Liver (tissue), 9 donors: ENCODE measurements around the gene MPRIP. TPM values are rescaled to one million over a fixed set of nuclear protein-coding genes. Genes with fewer than 3 reads are reported as not detected.

Source experiments
- DNase-seq: peaks from one replicate; pipeline ENCODE4 v3.0.0-alpha.2; 2017; ENCODE audit warnings: low spot score
- H3K27ac ChIP-seq, 2 donors: one replicate each; pipeline ENCODE4 v1.7.0; 2013; ENCODE audit warnings: inconsistent platforms in 2 of 2, low read length in 2 of 2, control low read depth in 1 of 2, low read depth in 1 of 2, mild to moderate bottlenecking in 1 of 2
- H3K27me3 ChIP-seq, 4 donors: one replicate each; pipeline versions ENCODE4 v1.6.1 to v1.7.0; 2013; ENCODE audit warnings: low read length in 3 of 4, inconsistent platforms in 1 of 4, mild to moderate bottlenecking in 1 of 4, moderate library complexity in 1 of 4; ENCODE audit not compliant: control insufficient read depth in 4 of 4, insufficient read depth in 4 of 4
- H3K36me3 ChIP-seq, 4 donors: one replicate each; pipeline versions ENCODE4 v1.6.1 to v1.7.0; 2013; ENCODE audit warnings: low read length in 3 of 4, mild to moderate bottlenecking in 3 of 4, low read depth in 1 of 4, moderate library complexity in 1 of 4; ENCODE audit not compliant: control insufficient read depth in 4 of 4, insufficient read depth in 3 of 4
- H3K4me1 ChIP-seq, 4 donors: one replicate each; pipeline versions ENCODE4 v1.6.1 to v1.7.0; 2013; ENCODE audit warnings: low read length in 3 of 4, mild to moderate bottlenecking in 3 of 4, moderate library complexity in 1 of 4; ENCODE audit not compliant: control insufficient read depth in 4 of 4, insufficient read depth in 4 of 4
- H3K4me3 ChIP-seq, 3 donors: one replicate each; pipeline versions ENCODE4 v1.6.1 to v1.7.0; 2013; ENCODE audit warnings: low read length in 3 of 3, control low read depth in 1 of 3, low read depth in 1 of 3, mild to moderate bottlenecking in 1 of 3
- H3K9ac ChIP-seq, 2 donors: one replicate each; pipeline ENCODE4 v1.7.0; 2013; ENCODE audit warnings: low read length in 2 of 2, mild to moderate bottlenecking in 2 of 2, moderate library complexity in 2 of 2, control low read depth in 1 of 2, low read depth in 1 of 2
- H3K9me3 ChIP-seq, 4 donors: one replicate each; pipeline versions ENCODE4 v1.6.1 to v1.7.0; 2013; ENCODE audit warnings: low read length in 3 of 4; ENCODE audit not compliant: control insufficient read depth in 4 of 4
- EGR1 ChIP-seq, 2 donors: IDR thresholded peaks; 2 replicates each; pipeline ENCODE4 v1.6.1; 2016 to 2018; ENCODE audit warnings: antibody characterized with exemption in 2 of 2, low read depth in 2 of 2
- FOXA1 ChIP-seq: IDR thresholded peaks from 2 replicates; pipeline ENCODE4 v1.6.1; 2016; ENCODE audit warnings: antibody characterized with exemption
- FOXA2 ChIP-seq: IDR thresholded peaks from 2 replicates; pipeline ENCODE4 v1.6.1; 2016; ENCODE audit warnings: antibody characterized with exemption
- GABPA ChIP-seq, 2 donors: IDR thresholded peaks in 1 of 2; conservative IDR thresholded peaks in 1 of 2; 2 replicates each; pipeline ENCODE4 v1.6.1; 2016; ENCODE audit warnings: antibody characterized with exemption in 2 of 2, mild to moderate bottlenecking in 1 of 2, moderate library complexity in 1 of 2
- HNF4A ChIP-seq, 2 donors: conservative IDR thresholded peaks; 2 replicates each; pipeline ENCODE4 v1.6.1; 2016; ENCODE audit warnings: antibody characterized with exemption in 2 of 2, mild to moderate bottlenecking in 2 of 2
- HNF4G ChIP-seq: IDR thresholded peaks from 2 replicates; pipeline ENCODE4 v1.6.1; 2016; ENCODE audit warnings: antibody characterized with exemption
- JUND ChIP-seq, 2 donors: IDR thresholded peaks; 2 replicates each; pipeline ENCODE4 v1.6.1; 2016; ENCODE audit warnings: antibody characterized with exemption in 2 of 2
- NR2F2 ChIP-seq: IDR thresholded peaks from 2 replicates; pipeline ENCODE4 v1.6.1; 2016; ENCODE audit warnings: antibody characterized with exemption
- RXRA ChIP-seq, 2 donors: IDR thresholded peaks; 2 replicates each; pipeline ENCODE4 v1.6.1; 2017 to 2018; ENCODE audit warnings: antibody characterized with exemption in 2 of 2, mild to moderate bottlenecking in 1 of 2
- SP1 ChIP-seq: IDR thresholded peaks from 2 replicates; pipeline ENCODE4 v1.6.1; 2018; ENCODE audit warnings: antibody characterized with exemption, mild to moderate bottlenecking
- TAF1 ChIP-seq: conservative IDR thresholded peaks from 2 replicates; pipeline ENCODE4 v1.6.1; 2016; ENCODE audit warnings: antibody characterized with exemption, mild to moderate bottlenecking
- YY1 ChIP-seq: IDR thresholded peaks from 2 replicates; pipeline ENCODE4 v1.6.1; 2016; ENCODE audit warnings: antibody characterized with exemption, mild to moderate bottlenecking
- WGBS: extraction: QIAGEN DNeasy Blood & Tissue Kit; methylation state at CpG from one replicate; pipeline ENCODE4 v1.1.7; 2013; 5-methylcytosine and 5-hydroxymethylcytosine counted together
- polyA plus RNA-seq, 2 donors: library from polyadenylated mRNA; stranded (reverse) in 1 of 2; unstranded in 1 of 2; fragments of 200-250 nt in 1 of 2; fragments of >200 nt in 1 of 2; fragmentation: Nextera tagmentation in 1 of 2; extraction: Ambion mirVana in 1 of 2; gene quantifications; one replicate each; pipeline versions ENCODE4 v1.2.1 to v1.2.3, GENCODE V29; 2013 to 2015
- total RNA-seq, 2 donors: library from RNA; depleted of rRNA; stranded (reverse); fragments of >200 nt; gene quantifications; one replicate each; pipeline ENCODE4 v1.2.3, GENCODE V29; 2014
- TF ChIP-seq, protein P1 (sequence below): IDR thresholded peaks from 2 replicates; pipeline ENCODE4 v1.6.1; 2016; ENCODE audit warnings: antibody characterized with exemption, mild to moderate bottlenecking
- TF ChIP-seq, protein P2 (sequence below): IDR thresholded peaks from 2 replicates; pipeline ENCODE4 v1.6.1; 2016; ENCODE audit warnings: antibody characterized with exemption
- TF ChIP-seq, protein P3 (sequence below): fragments of 150-350 bp; IDR thresholded peaks from 2 replicates; pipeline ENCODE4 v1.5.1; 2017; ENCODE audit warnings: improper control_type of control experiment, low read depth, low read length; ENCODE audit not compliant: missing input control
- donor health status: healthy.
- donor health status: healthy.
- donor health status: healthy.
- donor health status: healthy.
- donor health status: healthy.

The MPRIP gene
- total and polyA plus RNA-seq, 4 donors, result 21.2 to 61.9 (median 34.7) TPM

DNA sequence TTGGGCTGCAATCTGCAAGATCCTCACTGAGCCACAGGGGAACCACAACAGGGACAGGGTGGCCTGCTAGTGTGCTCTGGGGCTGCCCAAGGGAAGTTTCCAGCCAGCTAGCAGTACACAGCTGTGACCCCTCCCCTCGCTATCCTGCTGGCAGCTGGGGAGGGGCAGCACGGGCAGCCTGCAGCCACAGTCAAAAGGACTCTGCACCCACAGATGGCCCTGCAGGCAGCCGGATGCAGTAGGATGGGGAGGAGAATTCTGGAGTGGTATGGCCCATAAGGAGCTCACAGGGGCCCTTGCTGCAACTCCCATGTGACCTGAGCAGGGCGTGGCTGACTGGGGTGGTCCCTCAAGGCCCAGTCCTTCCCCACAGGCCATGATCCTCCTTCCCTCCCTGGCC lies 89.6 kb downstream of the MPRIP start:
- Histone ChIP-seq H3K4me1 (peaks cover 0 to 3% (median 0%) of the 10 kb centered on the region in 4 donors), H3K27me3 (no peaks in the 10 kb centered on the region), H3K9ac (no peak overlapping the region), H3K36me3 (peaks cover 6 to 70% (median 11%) of the 10 kb centered on the region in 4 donors), H3K4me3 (no peak overlapping the region), H3K27ac (no peak overlapping the region), H3K9me3 (no peaks in the 10 kb centered on the region)
- 95% methylated on average over 4 of the region's 4 CpGs for WGBS
- no peak for DNase-seq
- TF ChIP-seq FOXA2 (no peak), SP1 (no peak), FOXA1 (no peak), NR2F2 (no peak), EGR1 (IDR thresholded peaks at IDR 0.05; ENCODE audit: low read depth in 2 of 2) (no peak), GABPA (IDR thresholded peaks at IDR 0.05 in 1 of 2, conservative IDR thresholded peaks at IDR 0.05 in 1 of 2) (no peak), HNF4A (conservative IDR thresholded peaks at IDR 0.05) (no peak)
- TF ChIP-seq, protein P1, sequence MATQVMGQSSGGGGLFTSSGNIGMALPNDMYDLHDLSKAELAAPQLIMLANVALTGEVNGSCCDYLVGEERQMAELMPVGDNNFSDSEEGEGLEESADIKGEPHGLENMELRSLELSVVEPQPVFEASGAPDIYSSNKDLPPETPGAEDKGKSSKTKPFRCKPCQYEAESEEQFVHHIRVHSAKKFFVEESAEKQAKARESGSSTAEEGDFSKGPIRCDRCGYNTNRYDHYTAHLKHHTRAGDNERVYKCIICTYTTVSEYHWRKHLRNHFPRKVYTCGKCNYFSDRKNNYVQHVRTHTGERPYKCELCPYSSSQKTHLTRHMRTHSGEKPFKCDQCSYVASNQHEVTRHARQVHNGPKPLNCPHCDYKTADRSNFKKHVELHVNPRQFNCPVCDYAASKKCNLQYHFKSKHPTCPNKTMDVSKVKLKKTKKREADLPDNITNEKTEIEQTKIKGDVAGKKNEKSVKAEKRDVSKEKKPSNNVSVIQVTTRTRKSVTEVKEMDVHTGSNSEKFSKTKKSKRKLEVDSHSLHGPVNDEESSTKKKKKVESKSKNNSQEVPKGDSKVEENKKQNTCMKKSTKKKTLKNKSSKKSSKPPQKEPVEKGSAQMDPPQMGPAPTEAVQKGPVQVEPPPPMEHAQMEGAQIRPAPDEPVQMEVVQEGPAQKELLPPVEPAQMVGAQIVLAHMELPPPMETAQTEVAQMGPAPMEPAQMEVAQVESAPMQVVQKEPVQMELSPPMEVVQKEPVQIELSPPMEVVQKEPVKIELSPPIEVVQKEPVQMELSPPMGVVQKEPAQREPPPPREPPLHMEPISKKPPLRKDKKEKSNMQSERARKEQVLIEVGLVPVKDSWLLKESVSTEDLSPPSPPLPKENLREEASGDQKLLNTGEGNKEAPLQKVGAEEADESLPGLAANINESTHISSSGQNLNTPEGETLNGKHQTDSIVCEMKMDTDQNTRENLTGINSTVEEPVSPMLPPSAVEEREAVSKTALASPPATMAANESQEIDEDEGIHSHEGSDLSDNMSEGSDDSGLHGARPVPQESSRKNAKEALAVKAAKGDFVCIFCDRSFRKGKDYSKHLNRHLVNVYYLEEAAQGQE, result no peak
- TF ChIP-seq, protein P2, sequence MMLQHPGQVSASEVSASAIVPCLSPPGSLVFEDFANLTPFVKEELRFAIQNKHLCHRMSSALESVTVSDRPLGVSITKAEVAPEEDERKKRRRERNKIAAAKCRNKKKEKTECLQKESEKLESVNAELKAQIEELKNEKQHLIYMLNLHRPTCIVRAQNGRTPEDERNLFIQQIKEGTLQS, result no peak

DNA sequence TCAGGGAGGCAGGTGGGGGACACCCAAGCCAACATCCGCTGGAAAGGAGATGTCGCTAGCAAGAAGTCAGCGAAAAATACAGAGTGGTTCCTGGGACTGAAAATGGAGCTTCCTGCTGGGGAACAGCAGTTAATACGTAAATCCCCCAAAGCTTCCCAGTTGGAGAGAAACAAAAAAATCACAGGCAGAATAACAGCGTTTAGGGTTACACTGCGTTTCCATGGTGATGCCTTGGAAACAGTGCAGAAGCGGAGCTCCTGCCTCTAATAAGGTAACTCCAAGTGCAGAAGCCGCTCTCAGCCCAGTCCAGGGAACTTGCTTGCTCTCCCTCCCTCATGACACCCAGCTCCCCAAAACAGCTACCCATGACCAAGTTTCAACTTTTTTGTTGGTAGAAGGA lies 90.5 kb downstream of the MPRIP start:
- WGBS, result 96% methylated on average over 8 of the region's 8 CpGs
- no peaks in the 10 kb centered on the region for H3K9me3 ChIP-seq

More for the DNA sequence above, 90.5 kb downstream of the MPRIP start:
- Histone ChIP-seq H3K27ac (no peak overlapping the region), H3K4me3 (no peak overlapping the region), H3K4me1 (peaks cover 0 to 3% (median 0%) of the 10 kb centered on the region in 4 donors), H3K36me3 (peaks cover 6 to 68% (median 11%) of the 10 kb centered on the region in 4 donors), H3K9ac (no peak overlapping the region), H3K27me3 (no peaks in the 10 kb centered on the region)
- DNase-seq, result no peak
- no peak for TF ChIP-seq EGR1 (IDR thresholded peaks at IDR 0.05; ENCODE audit: low read depth in 2 of 2)
- no peak for TF ChIP-seq GABPA (IDR thresholded peaks at IDR 0.05 in 1 of 2, conservative IDR thresholded peaks at IDR 0.05 in 1 of 2)
- TF ChIP-seq, protein P3, sequence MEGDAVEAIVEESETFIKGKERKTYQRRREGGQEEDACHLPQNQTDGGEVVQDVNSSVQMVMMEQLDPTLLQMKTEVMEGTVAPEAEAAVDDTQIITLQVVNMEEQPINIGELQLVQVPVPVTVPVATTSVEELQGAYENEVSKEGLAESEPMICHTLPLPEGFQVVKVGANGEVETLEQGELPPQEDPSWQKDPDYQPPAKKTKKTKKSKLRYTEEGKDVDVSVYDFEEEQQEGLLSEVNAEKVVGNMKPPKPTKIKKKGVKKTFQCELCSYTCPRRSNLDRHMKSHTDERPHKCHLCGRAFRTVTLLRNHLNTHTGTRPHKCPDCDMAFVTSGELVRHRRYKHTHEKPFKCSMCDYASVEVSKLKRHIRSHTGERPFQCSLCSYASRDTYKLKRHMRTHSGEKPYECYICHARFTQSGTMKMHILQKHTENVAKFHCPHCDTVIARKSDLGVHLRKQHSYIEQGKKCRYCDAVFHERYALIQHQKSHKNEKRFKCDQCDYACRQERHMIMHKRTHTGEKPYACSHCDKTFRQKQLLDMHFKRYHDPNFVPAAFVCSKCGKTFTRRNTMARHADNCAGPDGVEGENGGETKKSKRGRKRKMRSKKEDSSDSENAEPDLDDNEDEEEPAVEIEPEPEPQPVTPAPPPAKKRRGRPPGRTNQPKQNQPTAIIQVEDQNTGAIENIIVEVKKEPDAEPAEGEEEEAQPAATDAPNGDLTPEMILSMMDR, result no peak
- no peak for TF ChIP-seq HNF4A (conservative IDR thresholded peaks at IDR 0.05)
- no peak for TF ChIP-seq JUND (IDR thresholded peaks at IDR 0.05)
- TF ChIP-seq HNF4G, result no peak
- TF ChIP-seq RXRA (IDR thresholded peaks at IDR 0.05), result no peak
- TF ChIP-seq FOXA1, result no peak
- no peak for TF ChIP-seq YY1
- TF ChIP-seq TAF1, result no peak
- TF ChIP-seq, protein P1, result no peak
